CD4-positive, alpha-beta T cell treated with Interleukin-21 for 1 hour (primary cell): ENCODE results near the gene ZEB2.

Experiments
- DNase-seq: peaks from one replicate; pipeline ENCODE4 v3.0.0-alpha.2; 2020

Gene ZEB2

GRCh38 chr2:144526831-144527230 lies 6.9 kb upstream of the ZEB2 start:
- no peak for DNase-seq

DNA sequence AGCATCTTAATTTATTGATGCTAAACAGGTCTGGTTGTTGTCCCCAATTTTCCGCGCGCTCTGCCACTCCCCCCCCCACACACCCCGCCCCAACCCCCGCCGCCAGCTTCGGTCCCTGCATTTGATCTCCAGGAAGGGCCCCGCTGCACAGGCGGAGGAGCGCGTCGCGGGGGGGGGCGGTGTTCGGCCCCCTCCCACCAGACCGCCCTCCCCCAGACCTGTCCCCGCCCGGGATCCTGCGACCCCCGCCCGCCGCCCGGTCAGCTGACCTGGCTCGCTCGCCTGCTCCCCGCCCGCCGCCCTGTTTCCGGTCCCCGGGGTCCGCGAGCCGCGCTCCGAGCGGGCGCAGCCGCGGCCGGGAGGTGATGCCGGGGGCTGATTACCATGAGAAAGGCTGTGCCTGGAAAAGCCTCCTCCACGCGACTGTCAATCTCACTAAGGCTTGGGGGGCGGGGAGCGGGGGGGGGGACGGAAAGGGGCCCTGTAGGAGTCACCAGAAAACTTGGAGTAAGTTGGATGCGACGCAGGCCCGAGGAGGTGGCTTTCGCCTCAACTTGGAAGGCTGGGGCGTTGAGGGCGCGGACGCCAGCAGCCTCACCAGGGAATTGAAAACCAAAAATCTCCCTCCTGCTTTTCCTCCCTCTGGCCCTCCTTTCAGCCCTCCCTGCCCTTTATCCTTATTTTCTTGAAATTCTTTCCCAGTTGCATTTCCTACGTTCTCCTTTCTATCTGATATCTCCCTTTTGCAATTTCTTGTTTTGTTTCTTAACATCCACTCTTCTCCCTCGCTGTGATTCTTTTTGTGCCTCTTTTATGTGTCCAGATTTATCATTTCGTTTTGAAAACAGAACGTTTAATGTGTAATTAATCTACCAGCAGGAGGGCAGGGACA lies 4.4 kb upstream of the ZEB2 start:
- DNase-seq: peak; percentile 43

- no peak for DNase-seq
These were observed 3.7 kb upstream of the ZEB2 start for GRCh38 chr2:144523596-144524117.

DNA sequence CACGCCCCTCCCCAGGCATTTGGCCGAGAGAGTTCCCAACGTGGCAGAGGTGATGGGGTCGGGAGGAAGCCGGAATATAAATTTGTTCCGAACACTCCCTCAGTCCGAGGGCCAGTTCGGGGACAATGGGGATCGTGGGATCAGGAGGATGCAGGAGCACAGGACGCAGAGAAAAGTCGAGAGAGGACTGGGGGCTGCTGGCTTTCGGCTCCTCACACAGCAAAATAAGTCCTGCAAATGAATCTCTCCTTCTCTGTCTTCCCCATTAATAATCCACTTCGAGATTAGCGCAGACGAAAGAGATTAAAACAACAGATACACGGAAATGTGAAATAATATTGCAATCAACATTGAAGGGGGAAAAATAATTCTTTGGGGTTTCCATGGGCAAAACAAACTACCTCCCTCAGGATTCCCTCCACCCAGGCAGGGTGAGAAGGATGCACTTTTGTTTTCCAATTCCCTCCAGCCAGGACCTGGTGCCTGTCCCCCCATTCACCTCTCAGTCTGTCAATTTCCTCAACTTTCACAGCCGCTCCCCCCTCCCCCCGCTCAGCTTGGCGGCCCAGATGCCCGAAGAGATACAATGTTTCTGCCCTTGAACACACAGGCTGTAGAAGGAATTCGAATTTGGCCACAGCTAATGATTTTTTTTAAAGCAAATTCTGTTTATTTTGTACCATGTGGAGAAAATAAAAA lies 3.1 kb upstream of the ZEB2 start:
- DNase-seq: no peak

DNA sequence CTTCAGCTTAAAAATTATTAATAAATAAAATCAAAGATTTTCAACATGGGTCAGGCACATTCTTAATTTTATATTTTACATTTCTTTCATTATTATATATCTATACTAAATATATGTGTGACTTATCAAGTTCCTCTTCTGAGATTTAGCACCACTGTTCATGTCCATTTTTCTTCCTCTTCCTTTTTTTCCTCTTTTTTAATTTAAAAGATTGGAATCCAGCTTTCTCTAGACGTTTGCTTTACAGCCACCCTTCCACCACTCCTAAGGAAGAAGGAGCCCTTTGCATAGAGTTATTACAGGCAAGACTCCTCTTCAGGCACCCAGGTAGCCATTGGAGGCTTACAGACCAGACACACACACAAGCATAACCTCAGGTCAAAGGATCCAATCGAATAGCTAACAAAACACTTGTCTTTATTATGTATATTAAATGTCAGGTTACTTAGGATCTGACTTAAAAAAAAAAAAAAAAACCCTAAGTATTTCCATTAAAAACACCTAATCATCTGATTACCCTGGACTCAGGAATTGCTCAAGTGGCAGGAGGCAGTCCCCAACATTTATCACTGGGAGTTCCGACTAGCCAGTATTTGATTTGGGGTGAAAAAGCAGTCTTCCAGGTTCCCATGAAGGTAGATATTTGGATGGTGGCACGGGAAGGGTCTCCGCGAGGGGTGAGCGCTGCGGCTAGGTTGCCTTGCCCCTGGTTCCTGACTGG lies 2.4 kb upstream of the ZEB2 start:
- DNase-seq: no peak

GRCh38 chr2:144521686-144522085 lies 1.8 kb upstream of the ZEB2 start:
- DNase-seq: no peak

DNA sequence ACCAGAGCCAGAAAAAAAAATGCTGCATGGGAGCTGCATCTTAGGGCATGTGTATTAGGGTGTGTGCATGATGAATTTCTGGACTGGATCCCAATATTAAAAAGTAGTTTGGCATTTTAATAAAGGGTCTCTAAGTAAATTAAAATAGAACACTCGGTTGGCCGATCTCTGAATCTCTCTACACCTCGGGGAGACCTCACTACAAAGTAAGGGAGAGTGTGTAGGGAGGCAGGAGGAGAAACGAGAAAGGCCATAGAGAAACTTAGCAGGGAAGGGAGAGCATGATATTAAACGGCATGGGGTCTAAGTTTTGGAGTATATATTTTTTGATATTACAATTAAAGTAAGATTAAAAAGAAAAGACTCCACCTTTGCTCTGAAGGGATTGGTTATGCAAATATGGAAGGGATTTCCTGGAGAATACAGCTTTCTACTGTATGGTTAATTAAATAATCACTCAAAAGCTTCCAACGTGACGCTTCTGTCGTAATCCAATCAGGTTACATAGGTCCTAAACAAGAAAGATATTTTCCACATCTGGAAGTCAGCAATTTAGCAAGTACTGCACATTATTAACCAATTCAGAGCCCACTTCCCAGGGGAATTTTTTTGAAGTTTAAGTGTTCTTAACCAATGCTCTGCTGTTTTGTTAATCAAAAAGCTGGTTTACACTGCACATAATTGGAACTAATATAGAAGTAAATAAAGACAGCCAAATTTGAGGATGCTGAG lies 1.0 kb upstream of the ZEB2 start:
- DNase-seq: no peak

- DNase-seq: no peak
These were observed 354 bp downstream of the ZEB2 start for GRCh38 chr2:144519597-144519933.

DNA sequence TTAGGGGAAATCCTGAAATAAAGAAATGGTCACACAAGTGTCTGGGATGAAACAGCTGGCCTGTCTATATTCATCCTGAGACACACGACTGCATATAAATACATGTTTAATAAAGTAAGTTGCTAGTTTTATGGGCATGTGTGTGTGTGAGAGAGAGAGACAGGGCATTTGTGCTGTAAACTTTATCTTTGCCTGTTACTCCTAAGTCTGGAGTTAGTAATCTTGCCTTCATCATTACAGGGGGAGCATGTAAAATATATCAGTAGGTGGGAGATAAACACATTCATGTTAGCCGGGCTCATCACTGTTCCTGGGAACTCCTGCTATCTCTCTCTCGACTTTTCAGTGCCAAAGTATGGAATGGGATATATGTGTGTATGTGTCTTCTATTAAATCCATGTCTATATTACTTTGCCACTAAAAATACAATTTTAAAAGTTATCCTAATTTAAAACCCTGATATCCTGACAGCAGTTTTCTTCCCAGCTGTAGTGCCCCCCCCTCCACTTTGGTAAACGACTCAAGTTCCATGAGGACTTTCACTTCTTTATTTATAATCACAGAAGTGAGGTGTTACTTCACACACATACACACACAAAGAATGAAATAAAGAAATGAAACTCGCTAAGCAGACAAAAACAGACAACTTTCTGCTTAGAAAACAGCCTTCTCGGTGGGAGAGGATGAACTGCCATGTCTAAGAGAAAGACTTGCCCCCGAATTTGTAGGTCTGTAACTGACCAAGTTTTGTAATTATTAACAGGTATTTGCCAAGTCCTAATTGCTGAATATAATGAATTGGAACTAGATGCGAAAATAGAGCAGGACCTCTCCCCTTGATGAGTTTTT lies 947 bp downstream of the ZEB2 start:
- DNase-seq: no peak

DNA sequence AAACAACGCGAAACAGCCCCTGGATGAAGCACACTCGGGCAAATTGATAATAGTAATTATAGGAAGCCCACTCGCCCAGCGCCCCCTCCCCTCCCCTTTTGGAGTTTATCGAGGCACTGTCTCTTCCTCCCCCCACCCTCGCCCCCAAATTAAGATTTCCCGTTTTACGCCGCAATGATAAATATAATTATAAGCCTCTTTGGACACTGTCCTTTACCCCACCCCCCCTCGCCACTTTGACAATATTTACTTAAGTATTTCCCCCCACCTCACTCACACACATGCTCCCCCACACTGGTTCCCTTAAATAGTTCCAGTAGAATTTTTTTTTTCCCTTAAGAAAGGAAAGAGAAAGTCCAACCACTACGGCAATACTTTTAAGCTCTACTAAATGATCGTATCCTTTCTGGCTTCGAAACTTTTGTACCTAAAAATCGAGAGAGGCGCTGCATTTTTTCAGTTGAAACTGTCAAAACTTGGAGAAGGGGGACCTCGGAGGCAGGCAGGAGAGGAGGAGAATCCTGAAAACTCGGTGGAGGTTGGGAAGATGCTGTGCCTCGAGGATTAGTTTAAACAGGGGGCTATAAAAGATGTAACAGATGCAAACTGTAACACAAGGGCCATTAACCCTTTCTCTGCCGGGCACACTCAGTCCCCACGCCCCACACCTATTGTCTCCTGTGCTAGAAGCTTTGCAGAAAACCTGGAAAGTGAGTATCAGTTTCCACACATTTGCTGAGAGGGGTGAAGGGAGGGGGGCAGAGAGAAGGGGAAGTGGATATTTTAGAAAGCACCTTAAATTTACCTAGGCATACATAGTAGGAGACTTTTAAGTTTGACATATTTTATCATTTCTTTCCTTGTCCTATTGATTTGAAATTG lies 1.8 kb downstream of the ZEB2 start:
- no peak for DNase-seq

- peak; percentile 73 for DNase-seq
These were observed 2.7 kb downstream of the ZEB2 start for GRCh38 chr2:144516981-144517865.

- DNase-seq: no peak
These were observed 3.4 kb downstream of the ZEB2 start for GRCh38 chr2:144516411-144516980.

GRCh38 chr2:144515696-144516410 lies 4.1 kb downstream of the ZEB2 start:
- peak; percentile 67 for DNase-seq

- DNase-seq: no peak
These were observed 4.7 kb downstream of the ZEB2 start for GRCh38 chr2:144515099-144515695.

DNA sequence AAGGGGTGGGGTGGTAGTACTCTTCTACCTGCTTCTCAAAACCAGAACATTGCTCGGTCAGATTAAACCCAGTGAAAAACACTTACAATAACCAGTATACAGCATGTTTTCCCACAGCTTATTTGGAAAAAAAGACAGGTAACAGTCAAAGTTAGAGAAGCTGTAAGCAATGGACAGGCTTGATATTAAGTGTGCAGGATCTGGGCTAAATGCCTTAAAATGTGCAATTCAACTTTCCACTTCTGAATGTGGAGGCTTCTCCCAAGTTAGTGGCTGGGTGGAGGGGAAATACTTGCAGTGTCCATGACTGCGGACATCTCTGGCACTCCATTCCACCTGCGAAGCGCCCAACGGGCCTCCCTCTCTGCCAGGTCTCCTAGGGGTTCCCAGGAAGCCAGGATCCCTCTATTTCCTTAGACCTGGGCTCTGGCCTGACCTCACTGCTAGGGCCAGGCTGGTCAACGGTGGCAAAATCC lies 5.3 kb downstream of the ZEB2 start:
- DNase-seq: no peak

GRCh38 chr2:144513388-144514101 lies 6.4 kb downstream of the ZEB2 start:
- peak; percentile 59 for DNase-seq

GRCh38 chr2:144512891-144513351 lies 7.0 kb downstream of the ZEB2 start:
- DNase-seq: no peak
